ENCODE measurements around the gene N4BP2.

Gene N4BP2

GRCh38 chr4:40119344-40119743 lies 62.7 kb downstream of the N4BP2 start:
- TF ChIP-seq, protein P1, sequence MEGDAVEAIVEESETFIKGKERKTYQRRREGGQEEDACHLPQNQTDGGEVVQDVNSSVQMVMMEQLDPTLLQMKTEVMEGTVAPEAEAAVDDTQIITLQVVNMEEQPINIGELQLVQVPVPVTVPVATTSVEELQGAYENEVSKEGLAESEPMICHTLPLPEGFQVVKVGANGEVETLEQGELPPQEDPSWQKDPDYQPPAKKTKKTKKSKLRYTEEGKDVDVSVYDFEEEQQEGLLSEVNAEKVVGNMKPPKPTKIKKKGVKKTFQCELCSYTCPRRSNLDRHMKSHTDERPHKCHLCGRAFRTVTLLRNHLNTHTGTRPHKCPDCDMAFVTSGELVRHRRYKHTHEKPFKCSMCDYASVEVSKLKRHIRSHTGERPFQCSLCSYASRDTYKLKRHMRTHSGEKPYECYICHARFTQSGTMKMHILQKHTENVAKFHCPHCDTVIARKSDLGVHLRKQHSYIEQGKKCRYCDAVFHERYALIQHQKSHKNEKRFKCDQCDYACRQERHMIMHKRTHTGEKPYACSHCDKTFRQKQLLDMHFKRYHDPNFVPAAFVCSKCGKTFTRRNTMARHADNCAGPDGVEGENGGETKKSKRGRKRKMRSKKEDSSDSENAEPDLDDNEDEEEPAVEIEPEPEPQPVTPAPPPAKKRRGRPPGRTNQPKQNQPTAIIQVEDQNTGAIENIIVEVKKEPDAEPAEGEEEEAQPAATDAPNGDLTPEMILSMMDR (conservative IDR thresholded peaks at IDR 0.05; ENCODE audit: control insufficient read depth, insufficient read depth, low read depth, low read length), result no peak
- no peak for DNase-seq (ENCODE audit: low read depth)
- H3K4me3 ChIP-seq (ENCODE audit: control insufficient read depth, low read depth, low read length), result no peak overlapping the region

DNA sequence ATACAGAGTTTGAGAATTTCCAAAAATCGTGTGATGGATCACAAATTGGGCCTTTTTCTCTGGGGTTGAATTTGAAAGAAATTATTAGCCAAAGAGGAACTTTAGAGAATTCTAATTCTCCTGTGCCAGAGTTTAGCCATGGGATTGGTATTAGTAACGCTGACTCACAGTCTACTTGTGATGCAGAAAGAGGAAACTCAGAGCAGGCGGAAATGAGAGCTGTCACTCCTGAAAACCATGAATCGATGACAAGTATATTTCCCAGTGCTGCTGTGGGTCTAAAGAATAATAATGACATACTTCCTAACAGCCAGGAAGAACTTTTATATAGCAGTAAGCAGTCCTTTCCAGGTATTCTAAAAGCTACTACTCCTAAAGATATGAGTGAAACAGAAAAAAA lies 64.9 kb downstream of the N4BP2 start:
- TF ChIP-seq, protein P1 (conservative IDR thresholded peaks at IDR 0.05; ENCODE audit: control insufficient read depth, insufficient read depth, low read depth, low read length), result no peak
- no peak overlapping the region for H3K4me3 ChIP-seq (ENCODE audit: control insufficient read depth, low read depth, low read length)
- peak; percentile 88 for DNase-seq (ENCODE audit: low read depth)

GRCh38 chr4:40122941-40123340 lies 66.3 kb downstream of the N4BP2 start:
- H3K4me3 ChIP-seq (ENCODE audit: control insufficient read depth, low read depth, low read length), result no peak overlapping the region
- TF ChIP-seq, protein P1 (conservative IDR thresholded peaks at IDR 0.05; ENCODE audit: control insufficient read depth, insufficient read depth, low read depth, low read length), result no peak
- no peak for DNase-seq (ENCODE audit: low read depth)

GRCh38 chr4:40124690-40125089 lies 68.0 kb downstream of the N4BP2 start:
- DNase-seq (ENCODE audit: low read depth), result no peak
- TF ChIP-seq, protein P1 (conservative IDR thresholded peaks at IDR 0.05; ENCODE audit: control insufficient read depth, insufficient read depth, low read depth, low read length), result no peak

GRCh38 chr4:40130401-40131036 lies 73.9 kb downstream of the N4BP2 start:
- TF ChIP-seq, protein P1 (conservative IDR thresholded peaks at IDR 0.05; ENCODE audit: control insufficient read depth, insufficient read depth, low read depth, low read length), result no peak
- DNase-seq (ENCODE audit: low read depth), result no peak
- no peak overlapping the region for H3K4me3 ChIP-seq (ENCODE audit: control insufficient read depth, low read depth, low read length)

More at GRCh38 chr4:40124690-40125089, 68.0 kb downstream of the N4BP2 start:
- no peak overlapping the region for H3K4me3 ChIP-seq (ENCODE audit: control insufficient read depth, low read depth, low read length)

DNA sequence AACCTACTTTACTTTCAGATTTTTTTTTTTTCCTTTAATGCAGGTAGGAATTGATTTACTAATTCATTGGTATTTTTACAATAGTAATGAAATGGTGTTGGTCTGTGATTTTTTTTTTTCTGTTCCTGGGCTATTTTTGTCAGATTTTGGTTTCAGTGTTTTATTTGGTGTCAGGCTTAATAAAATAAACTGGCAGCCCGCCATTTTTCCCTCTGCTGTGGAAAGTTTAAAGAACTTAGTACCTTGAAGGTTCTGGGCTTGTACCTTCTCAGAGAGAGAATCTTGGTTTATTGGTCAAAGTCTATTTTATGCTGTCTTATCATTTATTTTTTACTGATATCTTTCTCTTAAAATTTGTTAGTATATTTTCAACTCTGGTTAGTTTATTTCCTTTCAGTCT lies 76.2 kb downstream of the N4BP2 start:
- DNase-seq (ENCODE audit: low read depth), result no peak
- no peak overlapping the region for H3K4me3 ChIP-seq (ENCODE audit: control insufficient read depth, low read depth, low read length)
- TF ChIP-seq, protein P1 (conservative IDR thresholded peaks at IDR 0.05; ENCODE audit: control insufficient read depth, insufficient read depth, low read depth, low read length), result no peak

Measured in fibroblast of mammary gland (primary cell).